Stimulated activated CD8-positive, alpha-beta memory T cell treated with anti-CD3 and anti-CD28 coated beads, Interleukin-2, amount 100 ng/mL, for 48 hours (primary cell): ENCODE data around the gene ARID5A.
A peak's percentile ranks its signal among the peaks of the same experiment; 100 is the strongest.

Experiments used
- DNase-seq, 2 donors: peaks; one replicate each; pipeline ENCODE4 v3.0.0-alpha.2; 2020; ENCODE audit warnings: low read depth in 2 of 2

Gene ARID5A

GRCh38 chr2:96506016-96506906, 30.3 kb upstream of the ARID5A start:
- DNase-seq = no peak

- DNase-seq = no peak
These were observed 29.7 kb upstream of the ARID5A start for GRCh38 chr2:96506907-96507240.

GRCh38 chr2:96507957-96508520, 28.5 kb upstream of the ARID5A start:
- peak; percentile 88 for DNase-seq

- no peak for DNase-seq
These were observed 27.9 kb upstream of the ARID5A start for GRCh38 chr2:96508521-96509113.

- DNase-seq = peak; percentile 58 to 65
These were observed 27.3 kb upstream of the ARID5A start for GRCh38 chr2:96509114-96509846.

- DNase-seq = no peak
These were observed 26.7 kb upstream of the ARID5A start for GRCh38 chr2:96509847-96510230.

GRCh38 chr2:96510931-96511595, 25.5 kb upstream of the ARID5A start:
- no peak for DNase-seq

- no peak for DNase-seq
These were observed 24.7 kb upstream of the ARID5A start for GRCh38 chr2:96511851-96512250.

- no peak for DNase-seq
These were observed 24.2 kb upstream of the ARID5A start for GRCh38 chr2:96512341-96512740.

- DNase-seq = no peak
These were observed 22.0 kb upstream of the ARID5A start for GRCh38 chr2:96514521-96514920.

GRCh38 chr2:96517079-96517478, 19.5 kb upstream of the ARID5A start:
- no peak for DNase-seq

- DNase-seq = no peak
These were observed 16.3 kb upstream of the ARID5A start for GRCh38 chr2:96520231-96520630.

- DNase-seq = no peak
These were observed 15.9 kb upstream of the ARID5A start for GRCh38 chr2:96520697-96521096.

GRCh38 chr2:96521219-96521618, 15.3 kb upstream of the ARID5A start:
- DNase-seq = no peak

- no peak for DNase-seq
These were observed 14.0 kb upstream of the ARID5A start for GRCh38 chr2:96522304-96523203.

GRCh38 chr2:96523659-96524481, 12.7 kb upstream of the ARID5A start:
- DNase-seq = no peak

- DNase-seq = no peak
These were observed 11.9 kb upstream of the ARID5A start for GRCh38 chr2:96524482-96525210.

- no peak for DNase-seq
These were observed 11.4 kb upstream of the ARID5A start for GRCh38 chr2:96525211-96525507.

GRCh38 chr2:96526101-96526591, 10.4 kb upstream of the ARID5A start:
- no peak for DNase-seq
